Measurements from ENCODE around the gene PRKCD.

Gene PRKCD

GRCh38 chr3:53234130-53234840 is 73.3 kb downstream of the PRKCD start:
- no peak for TF ChIP-seq CTCF (IDR thresholded peaks at IDR 0.05; ENCODE audit: insufficient read depth, low read length, missing control alignments)
- ChIA-PET POLR2A (no interaction called here), CTCF (interaction anchor here (1.3 to 11.4 kb wide), 4 partner anchors 14 to 120 kb away, joined by 3 to 141 read pairs (median 6); no protein-coding TSS in a partner anchor)
- DNase-seq (ENCODE audit: low read depth, low spot score) = no peak
- no peak overlapping the region for H3K4me3 ChIP-seq (ENCODE audit: low read depth, low read length)

GRCh38 chr3:53234841-53235232 is 73.8 kb downstream of the PRKCD start:
- TF ChIP-seq CTCF (IDR thresholded peaks at IDR 0.05; ENCODE audit: insufficient read depth, low read length, missing control alignments) = no peak
- DNase-seq (ENCODE audit: low read depth, low spot score) = no peak
- CTCF ChIA-PET = interaction anchor here (2.1 to 11.4 kb wide), 2 partner anchors 14 to 120 kb away, joined by 8 to 141 read pairs; no protein-coding TSS in a partner anchor
- H3K4me3 ChIP-seq (ENCODE audit: low read depth, low read length) = no peak overlapping the region
- POLR2A ChIA-PET = interaction anchor here (1.3 kb wide), 1 partner anchor 21 kb away, joined by 5 read pairs; the partner anchor contains the start of gene TKT

- no peak overlapping the region for H3K4me3 ChIP-seq (ENCODE audit: low read depth, low read length)
- CTCF ChIA-PET = interaction anchor here (0.8 to 11.4 kb wide), 3 partner anchors 8 to 121 kb away, joined by 4 to 141 read pairs (median 8); no protein-coding TSS in a partner anchor
- no peak for DNase-seq (ENCODE audit: low read depth, low spot score)
- TF ChIP-seq CTCF (IDR thresholded peaks at IDR 0.05; ENCODE audit: insufficient read depth, low read length, missing control alignments) = no peak
- POLR2A ChIA-PET = interaction anchor here (1.3 kb wide), 1 partner anchor 20 kb away, joined by 5 read pairs; the partner anchor contains the start of gene TKT
Observed at GRCh38 chr3:53235545-53235944, 74.5 kb downstream of the PRKCD start.

GRCh38 chr3:53236112-53236841 is 75.3 kb downstream of the PRKCD start:
- TF ChIP-seq CTCF (IDR thresholded peaks at IDR 0.05; ENCODE audit: insufficient read depth, low read length, missing control alignments) = no peak
- DNase-seq (ENCODE audit: low read depth, low spot score) = peak; percentile 58
- POLR2A ChIA-PET = interaction anchor here (1.3 kb wide), 1 partner anchor 20 kb away, joined by 5 read pairs; the partner anchor contains the start of gene TKT

GRCh38 chr3:53238051-53238850 is 77.2 kb downstream of the PRKCD start:
- ChIA-PET CTCF (interaction anchor here (1.4 to 11.4 kb wide), 2 partner anchors 18 to 128 kb away, joined by 4 to 141 read pairs; no protein-coding TSS in a partner anchor), POLR2A (interaction anchor here (1.1 kb wide), 1 partner anchor 17 kb away, joined by 3 read pairs; the partner anchor contains the start of gene TKT)
- TF ChIP-seq CTCF (IDR thresholded peaks at IDR 0.05; ENCODE audit: insufficient read depth, low read length, missing control alignments) = no peak
- DNase-seq (ENCODE audit: low read depth, low spot score) = peak; percentile 89
- H3K4me3 ChIP-seq (ENCODE audit: low read depth, low read length) = no peak overlapping the region

More at GRCh38 chr3:53236112-53236841, 75.3 kb downstream of the PRKCD start:
- CTCF ChIA-PET = interaction anchor here (0.8 to 11.4 kb wide), 7 partner anchors 9 to 121 kb away, joined by 3 to 141 read pairs (median 4); no protein-coding TSS in a partner anchor
- H3K4me3 ChIP-seq (ENCODE audit: low read depth, low read length) = no peak overlapping the region
